ENCODE data around the gene TRPC3.

The TRPC3 gene

GRCh38 chr4:121975784-121976183, 23.9 kb upstream of the TRPC3 start:
- Histone ChIP-seq H3K4me3 (ENCODE audit: low read length) (no peak overlapping the region), H3K4me1 (ENCODE audit: control insufficient read depth, insufficient read depth, low read length) (no peaks in the 10 kb centered on the region), H3K27me3 (ENCODE audit: control insufficient read depth, insufficient read depth, low read length) (no peaks in the 10 kb centered on the region), H3K4me2 (ENCODE audit: low read length) (no peak overlapping the region), H3K36me3 (ENCODE audit: insufficient read depth, low read length) (no peaks in the 10 kb centered on the region), H3K9ac (ENCODE audit: low read depth, low read length) (no peak overlapping the region), H3K9me3 (replicated peaks; ENCODE audit: low read length) (no peaks in the 10 kb centered on the region)

DNA sequence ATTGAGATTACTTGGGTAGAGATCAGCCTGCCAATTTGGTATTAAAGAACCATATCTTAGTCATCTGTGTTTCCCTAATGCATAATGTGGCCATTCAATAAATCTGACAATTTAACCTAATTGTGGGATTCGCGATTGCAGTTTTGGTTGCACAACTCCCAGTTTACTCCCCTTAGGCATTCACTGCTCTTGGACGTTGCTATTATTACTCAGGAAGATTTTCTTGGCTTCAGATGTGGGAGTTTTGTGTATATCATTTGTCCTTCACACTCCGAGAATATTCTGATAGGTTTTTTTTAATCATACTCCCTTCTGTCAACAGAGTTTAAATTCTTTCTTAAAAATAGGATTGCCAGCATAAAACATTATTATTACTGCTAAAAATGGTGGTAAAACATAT, 22.0 kb upstream of the TRPC3 start:
- no peaks in the 10 kb centered on the region for H3K36me3 ChIP-seq (ENCODE audit: insufficient read depth, low read length)
- no peak overlapping the region for H3K9ac ChIP-seq (ENCODE audit: low read depth, low read length)
- no peaks in the 10 kb centered on the region for H3K27me3 ChIP-seq (ENCODE audit: control insufficient read depth, insufficient read depth, low read length)
- H3K4me1 ChIP-seq (ENCODE audit: control insufficient read depth, insufficient read depth, low read length), result peaks cover 6% of the 10 kb centered on the region
- no peak overlapping the region for H3K4me2 ChIP-seq (ENCODE audit: low read length)
- H3K9me3 ChIP-seq (replicated peaks; ENCODE audit: low read length), result no peaks in the 10 kb centered on the region
- H3K4me3 ChIP-seq (ENCODE audit: low read length), result no peak overlapping the region

DNA sequence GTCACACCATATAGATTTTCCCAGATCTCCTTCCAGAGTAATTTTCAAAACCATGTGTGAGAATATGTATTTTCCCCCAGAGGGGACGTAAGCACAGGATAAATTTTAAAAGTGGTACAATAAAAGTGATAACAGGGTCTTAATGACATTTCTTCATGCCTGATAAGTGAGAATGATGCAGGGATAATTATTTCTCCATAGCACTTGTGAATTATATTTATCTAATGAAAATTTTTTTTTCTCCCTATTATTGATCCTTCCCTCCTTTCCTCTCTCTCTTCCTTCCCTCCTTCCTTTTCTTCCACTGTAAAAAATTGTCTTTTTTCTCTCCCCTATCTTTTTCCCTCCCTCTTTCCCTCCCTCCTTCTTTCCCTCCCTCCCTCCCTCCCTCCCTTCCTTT, 17.0 kb upstream of the TRPC3 start:
- H3K4me3 ChIP-seq (ENCODE audit: low read length), result no peak overlapping the region
- no peaks in the 10 kb centered on the region for H3K9me3 ChIP-seq (replicated peaks; ENCODE audit: low read length)
- no peak overlapping the region for H3K4me2 ChIP-seq (ENCODE audit: low read length)
- H3K4me1 ChIP-seq (ENCODE audit: control insufficient read depth, insufficient read depth, low read length), result peaks cover 6% of the 10 kb centered on the region
- no peak overlapping the region for H3K9ac ChIP-seq (ENCODE audit: low read depth, low read length)
- H3K36me3 ChIP-seq (ENCODE audit: insufficient read depth, low read length), result no peaks in the 10 kb centered on the region
- no peaks in the 10 kb centered on the region for H3K27me3 ChIP-seq (ENCODE audit: control insufficient read depth, insufficient read depth, low read length)

DNA sequence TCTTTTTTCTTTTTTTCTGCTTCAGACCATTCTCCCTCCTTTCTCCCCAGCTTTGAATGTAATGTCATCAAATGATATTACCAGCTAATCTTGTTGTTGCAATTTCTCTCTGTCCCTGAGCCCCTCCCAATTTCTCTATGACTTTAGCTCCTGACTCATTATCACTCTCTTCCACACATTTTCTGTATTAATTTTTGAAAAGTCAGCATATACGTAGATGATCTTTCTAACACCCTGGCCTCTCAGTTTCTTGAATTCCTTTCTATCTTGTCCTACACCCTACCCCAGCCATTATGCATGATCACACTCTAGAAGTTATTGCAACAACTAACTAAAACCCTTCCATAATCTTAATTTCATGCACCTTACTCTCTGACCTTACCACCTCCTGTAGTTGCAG, 13.1 kb upstream of the TRPC3 start:
- Histone ChIP-seq H3K4me3 (ENCODE audit: low read length) (no peak overlapping the region), H3K4me2 (ENCODE audit: low read length) (no peak overlapping the region), H3K36me3 (ENCODE audit: insufficient read depth, low read length) (no peaks in the 10 kb centered on the region), H3K27me3 (ENCODE audit: control insufficient read depth, insufficient read depth, low read length) (no peaks in the 10 kb centered on the region), H3K9ac (ENCODE audit: low read depth, low read length) (no peak overlapping the region), H3K4me1 (ENCODE audit: control insufficient read depth, insufficient read depth, low read length) (no peaks in the 10 kb centered on the region), H3K9me3 (replicated peaks; ENCODE audit: low read length) (no peaks in the 10 kb centered on the region)

DNA sequence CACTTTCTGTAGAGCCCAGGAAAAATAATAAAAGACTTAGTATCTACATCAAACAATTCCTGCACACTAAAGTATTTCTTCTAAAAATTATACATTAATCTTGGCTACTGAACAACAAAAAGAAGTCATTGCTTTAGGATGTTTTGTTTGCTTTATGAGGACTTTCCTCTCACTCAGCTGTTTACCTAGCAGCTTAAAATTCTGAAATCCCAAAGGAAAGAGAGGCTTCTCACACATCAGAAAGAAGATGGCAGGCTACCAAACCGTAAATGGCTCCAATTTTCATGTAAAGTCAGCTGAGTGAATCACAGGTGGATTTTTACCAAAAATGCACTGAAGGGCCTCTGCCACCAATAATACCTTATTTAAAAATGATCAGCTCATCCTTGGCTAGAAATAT, 9.0 kb upstream of the TRPC3 start:
- H3K4me3 ChIP-seq (ENCODE audit: low read length), result no peak overlapping the region
- no peaks in the 10 kb centered on the region for H3K9me3 ChIP-seq (replicated peaks; ENCODE audit: low read length)
- H3K36me3 ChIP-seq (ENCODE audit: insufficient read depth, low read length), result no peaks in the 10 kb centered on the region
- H3K4me2 ChIP-seq (ENCODE audit: low read length), result no peak overlapping the region
- H3K4me1 ChIP-seq (ENCODE audit: control insufficient read depth, insufficient read depth, low read length), result no peaks in the 10 kb centered on the region
- no peaks in the 10 kb centered on the region for H3K27me3 ChIP-seq (ENCODE audit: control insufficient read depth, insufficient read depth, low read length)
- H3K9ac ChIP-seq (ENCODE audit: low read depth, low read length), result no peak overlapping the region

- no peak overlapping the region for H3K9ac ChIP-seq (ENCODE audit: low read depth, low read length)
- no peaks in the 10 kb centered on the region for H3K36me3 ChIP-seq (ENCODE audit: insufficient read depth, low read length)
- H3K4me3 ChIP-seq (ENCODE audit: low read length), result no peak overlapping the region
- no peak overlapping the region for H3K4me2 ChIP-seq (ENCODE audit: low read length)
- H3K27me3 ChIP-seq (ENCODE audit: control insufficient read depth, insufficient read depth, low read length), result no peaks in the 10 kb centered on the region
- H3K9me3 ChIP-seq (replicated peaks; ENCODE audit: low read length), result no peaks in the 10 kb centered on the region
- H3K4me1 ChIP-seq (ENCODE audit: control insufficient read depth, insufficient read depth, low read length), result no peaks in the 10 kb centered on the region
Measured at GRCh38 chr4:121958777-121959176, 6.9 kb upstream of the TRPC3 start.

GRCh38 chr4:121957266-121957665, 5.4 kb upstream of the TRPC3 start:
- Histone ChIP-seq H3K36me3 (ENCODE audit: insufficient read depth, low read length) (no peaks in the 10 kb centered on the region), H3K4me3 (ENCODE audit: low read length) (no peak overlapping the region), H3K4me2 (ENCODE audit: low read length) (no peak overlapping the region), H3K9me3 (replicated peaks; ENCODE audit: low read length) (no peaks in the 10 kb centered on the region), H3K4me1 (ENCODE audit: control insufficient read depth, insufficient read depth, low read length) (no peaks in the 10 kb centered on the region), H3K9ac (ENCODE audit: low read depth, low read length) (no peak overlapping the region), H3K27me3 (ENCODE audit: control insufficient read depth, insufficient read depth, low read length) (no peaks in the 10 kb centered on the region)

- Histone ChIP-seq H3K4me1 (ENCODE audit: control insufficient read depth, insufficient read depth, low read length) (peaks cover 3% of the 10 kb centered on the region), H3K9me3 (replicated peaks; ENCODE audit: low read length) (no peaks in the 10 kb centered on the region), H3K4me2 (ENCODE audit: low read length) (no peak overlapping the region), H3K9ac (ENCODE audit: low read depth, low read length) (no peak overlapping the region), H3K4me3 (ENCODE audit: low read length) (no peak overlapping the region), H3K27me3 (ENCODE audit: control insufficient read depth, insufficient read depth, low read length) (no peaks in the 10 kb centered on the region), H3K36me3 (ENCODE audit: insufficient read depth, low read length) (no peaks in the 10 kb centered on the region)
Measured at GRCh38 chr4:121953860-121954259, 2.0 kb upstream of the TRPC3 start.

GRCh38 chr4:121952290-121952689, 430 bp upstream of the TRPC3 start:
- no peak overlapping the region for H3K9ac ChIP-seq (ENCODE audit: low read depth, low read length)
- peaks cover 3% of the 10 kb centered on the region for H3K4me1 ChIP-seq (ENCODE audit: control insufficient read depth, insufficient read depth, low read length)
- H3K9me3 ChIP-seq (replicated peaks; ENCODE audit: low read length), result no peaks in the 10 kb centered on the region
- H3K4me2 ChIP-seq (ENCODE audit: low read length), result peak overlapping the region; percentile 85
- no peaks in the 10 kb centered on the region for H3K36me3 ChIP-seq (ENCODE audit: insufficient read depth, low read length)
- H3K27me3 ChIP-seq (ENCODE audit: control insufficient read depth, insufficient read depth, low read length), result no peaks in the 10 kb centered on the region
- H3K4me3 ChIP-seq (ENCODE audit: low read length), result peak overlapping the region; percentile 70

DNA sequence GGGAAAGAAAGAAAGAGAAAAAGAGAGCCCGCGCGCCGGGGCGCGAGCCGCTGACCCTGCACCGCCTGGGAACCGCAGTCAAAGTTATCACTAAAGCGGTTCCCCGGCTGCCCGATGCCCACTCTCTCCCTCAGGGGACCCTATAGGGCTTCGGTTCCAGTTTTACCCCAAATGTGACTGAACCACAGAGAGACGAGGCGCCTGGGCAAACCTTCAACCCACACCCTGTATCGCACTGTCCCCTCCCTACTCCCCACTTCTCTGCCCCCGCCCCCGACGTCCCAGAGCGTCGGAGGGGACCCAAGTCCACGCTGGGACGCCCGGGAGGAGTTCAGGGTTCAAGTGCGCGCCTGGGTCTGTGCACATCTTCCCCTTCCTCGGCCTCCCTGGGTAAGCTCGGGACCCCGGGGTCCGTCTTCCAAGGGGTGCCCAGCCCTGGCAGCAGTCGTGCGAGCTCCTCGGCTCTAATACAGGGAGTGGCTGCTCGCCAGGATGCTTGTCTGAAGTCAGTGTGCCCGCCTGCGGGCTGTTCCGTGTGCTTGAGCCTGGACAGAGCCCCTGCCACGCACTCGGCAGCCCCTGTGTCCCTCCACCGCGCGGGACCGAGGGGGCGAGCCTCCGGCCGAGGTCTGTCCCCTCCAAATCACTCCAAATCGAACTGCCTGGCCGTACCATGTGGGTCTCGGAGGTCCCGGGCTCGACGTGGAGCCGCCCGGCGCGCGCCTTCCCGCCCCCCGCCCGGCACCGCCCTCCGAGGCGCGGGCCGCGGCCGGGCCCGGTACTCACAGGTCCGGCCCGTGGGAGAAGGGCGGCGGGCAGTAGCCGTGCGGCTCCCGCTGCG, 960 bp downstream of the TRPC3 start:
- H3K4me1 ChIP-seq (ENCODE audit: control insufficient read depth, insufficient read depth, low read length), result peaks cover 3% of the 10 kb centered on the region
- no peaks in the 10 kb centered on the region for H3K27me3 ChIP-seq (ENCODE audit: control insufficient read depth, insufficient read depth, low read length)
- H3K4me3 ChIP-seq (ENCODE audit: low read length), result peak overlapping the region; percentile 70
- peak overlapping the region; percentile 85 for H3K4me2 ChIP-seq (ENCODE audit: low read length)
- H3K9ac ChIP-seq (ENCODE audit: low read depth, low read length), result peak overlapping the region; percentile 53
- H3K9me3 ChIP-seq (replicated peaks; ENCODE audit: low read length), result no peaks in the 10 kb centered on the region
- H3K36me3 ChIP-seq (ENCODE audit: insufficient read depth, low read length), result no peaks in the 10 kb centered on the region

- peak overlapping the region; percentile 85 for H3K4me2 ChIP-seq (ENCODE audit: low read length)
- peaks cover 3% of the 10 kb centered on the region for H3K4me1 ChIP-seq (ENCODE audit: control insufficient read depth, insufficient read depth, low read length)
- H3K27me3 ChIP-seq (ENCODE audit: control insufficient read depth, insufficient read depth, low read length), result no peaks in the 10 kb centered on the region
- H3K9me3 ChIP-seq (replicated peaks; ENCODE audit: low read length), result no peaks in the 10 kb centered on the region
- H3K9ac ChIP-seq (ENCODE audit: low read depth, low read length), result peak overlapping the region; percentile 53
- H3K4me3 ChIP-seq (ENCODE audit: low read length), result peak overlapping the region; percentile 70
- H3K36me3 ChIP-seq (ENCODE audit: insufficient read depth, low read length), result no peaks in the 10 kb centered on the region
Measured at GRCh38 chr4:121950212-121950679, 1.6 kb downstream of the TRPC3 start.

GRCh38 chr4:121946644-121947043, 5.2 kb downstream of the TRPC3 start:
- Histone ChIP-seq H3K9me3 (replicated peaks; ENCODE audit: low read length) (no peaks in the 10 kb centered on the region), H3K4me1 (ENCODE audit: control insufficient read depth, insufficient read depth, low read length) (peaks cover 3% of the 10 kb centered on the region), H3K4me2 (ENCODE audit: low read length) (no peak overlapping the region), H3K36me3 (ENCODE audit: insufficient read depth, low read length) (no peaks in the 10 kb centered on the region), H3K4me3 (ENCODE audit: low read length) (no peak overlapping the region), H3K27me3 (ENCODE audit: control insufficient read depth, insufficient read depth, low read length) (no peaks in the 10 kb centered on the region), H3K9ac (ENCODE audit: low read depth, low read length) (no peak overlapping the region)

Data from skeletal muscle satellite cell (primary cell).